Endothelial cell of umbilical vein (primary cell): Measurements from ENCODE around the gene NF2. TPM values are rescaled to one million over a fixed set of nuclear protein-coding genes. Genes with fewer than 3 reads are reported as not detected.

Experiments
- BruUV-seq: library from RNA; stranded (reverse); fragments of 400-500 nt; replicated peaks from 2 replicates; lab custom pipeline; 2021; lab: Mats Ljungman, UMichigan
- CTCF ChIA-PET: fragments of 300-600, 350-600 bp; sonication (Branson Sonifier 250); formaldehyde crosslinking; loops from one replicate; lab custom pipeline; 2021; ENCODE audit warnings: antibody characterized with exemption, inconsistent platforms; lab: Charles Lee
- POLR2A ChIA-PET: fragments of 300-600, 350-600 bp; sonication (Branson Sonifier 250); formaldehyde crosslinking; loops from one replicate; lab custom pipeline; 2021; ENCODE audit warnings: antibody characterized with exemption, inconsistent platforms; lab: Charles Lee
- DNase-seq: peaks from one replicate; pipeline ENCODE4 v3.0.0-alpha.2; 2011; ENCODE audit warnings: low read depth, low spot score
- FAIRE-seq: peaks from 2 replicates; lab custom pipeline; 2011; peaks lifted over from hg19 to GRCh38; lab: Jason Lieb, UNC
- H2AFZ ChIP-seq: 2 replicates; pipeline ENCODE4 v1.6.0; 2012; ENCODE audit warnings: low read depth, low read length, control low read depth, inconsistent platforms
- H3K27ac ChIP-seq: 2 replicates; pipeline ENCODE4 v1.5.1; 2011; ENCODE audit warnings: low read depth, mild to moderate bottlenecking, control low read depth, low read length, moderate library complexity; ENCODE audit not compliant: insufficient read depth
- H3K27me3 ChIP-seq, 2 experiments: 2 replicates each; pipeline versions ENCODE4 v1.6.0 to v1.6.1; 2011; ENCODE audit warnings: low read length in 2 of 2, mixed read lengths in 1 of 2; ENCODE audit not compliant: control insufficient read depth in 2 of 2, insufficient read depth in 2 of 2
- H3K36me3 ChIP-seq, 2 experiments: 2 replicates in 1 of 2; 3 replicates in 1 of 2; pipeline ENCODE4 v1.5.1; 2011; ENCODE audit warnings: low read length in 2 of 2, mild to moderate bottlenecking in 1 of 2, moderate library complexity in 1 of 2; ENCODE audit not compliant: control insufficient read depth in 2 of 2, insufficient read depth in 2 of 2; ENCODE audit errors: extremely low read depth in 1 of 2
- H3K4me1 ChIP-seq: 3 replicates; pipeline ENCODE4 v1.5.1; 2011; ENCODE audit warnings: mild to moderate bottlenecking, low read length; ENCODE audit not compliant: control insufficient read depth, insufficient read depth; ENCODE audit errors: extremely low read depth
- H3K4me2 ChIP-seq: 2 replicates; pipeline ENCODE4 v1.6.1; 2011; ENCODE audit warnings: low read length, control low read depth, mixed read lengths; ENCODE audit not compliant: insufficient read depth
- H3K4me3 ChIP-seq, 3 experiments: fragments of 200-600 bp in 1 of 3; sonication (generic), shearing (Covaris generic) in 1 of 3; replicated peaks in 1 of 3; 2 replicates each; pipeline ENCODE4 v1.5.1; 2011 to 2016; ENCODE audit warnings: control low read depth in 3 of 3, low read length in 3 of 3, mild to moderate bottlenecking in 2 of 3, inconsistent platforms in 1 of 3, low read depth in 1 of 3, moderate library complexity in 1 of 3; ENCODE audit not compliant: insufficient read depth in 1 of 3
- H3K79me2 ChIP-seq: 2 replicates; pipeline ENCODE4 v1.6.0; 2012; ENCODE audit warnings: low read length, inconsistent platforms; ENCODE audit not compliant: control insufficient read depth, insufficient read depth
- H3K9ac ChIP-seq: replicated peaks from 2 replicates; pipeline ENCODE3; 2011; ENCODE audit warnings: low read length, control low read depth; ENCODE audit not compliant: insufficient read depth; ENCODE audit errors: extremely low read depth
- H3K9me1 ChIP-seq: replicated peaks from 3 replicates; pipeline ENCODE4 v1.6.0; 2011; ENCODE audit warnings: mild to moderate bottlenecking, low read length; ENCODE audit not compliant: control insufficient read depth, insufficient read depth; ENCODE audit errors: extremely low read depth
- H3K9me3 ChIP-seq: replicated peaks from 2 replicates; pipeline ENCODE4 v1.5.1; 2012; ENCODE audit warnings: low read length, inconsistent platforms; ENCODE audit not compliant: control insufficient read depth, insufficient read depth
- H4K20me1 ChIP-seq: replicated peaks from 2 replicates; pipeline ENCODE3; 2011; ENCODE audit warnings: mild to moderate bottlenecking, low read length; ENCODE audit not compliant: control insufficient read depth, insufficient read depth; ENCODE audit errors: extremely low read depth
- CTCF ChIP-seq, 2 donors: IDR thresholded peaks; 1 replicate in 1 of 2; 2 replicates in 1 of 2; pipeline ENCODE4 v1.5.1; 2011; ENCODE audit warnings: low read length in 2 of 2, mild to moderate bottlenecking in 2 of 2, moderate library complexity in 2 of 2, control low read depth in 1 of 2, inconsistent platforms in 1 of 2, low read depth in 1 of 2; ENCODE audit not compliant: insufficient read depth in 1 of 2; ENCODE audit errors: extremely low read depth in 1 of 2
- EZH2 ChIP-seq: IDR thresholded peaks from 2 replicates; pipeline ENCODE4 v1.6.1; 2012; ENCODE audit warnings: borderline replicate concordance, low read depth, mild to moderate bottlenecking, moderate library complexity, low read length, inconsistent platforms; ENCODE audit not compliant: severe bottlenecking
- FOS ChIP-seq: IDR thresholded peaks from 2 replicates; pipeline ENCODE4 v1.6.1; 2011; ENCODE audit warnings: mild to moderate bottlenecking, low read length, moderate library complexity, borderline replicate concordance; ENCODE audit not compliant: insufficient read depth
- GATA2 ChIP-seq: IDR thresholded peaks from 2 replicates; pipeline ENCODE4 v1.7.0; 2011; ENCODE audit warnings: low read depth, mild to moderate bottlenecking, moderate library complexity, mixed read lengths, low read length; ENCODE audit not compliant: insufficient read length, insufficient read depth
- JUN ChIP-seq: IDR thresholded peaks from 2 replicates; pipeline ENCODE4 v1.6.1; 2011; ENCODE audit warnings: borderline replicate concordance, low read depth; ENCODE audit not compliant: insufficient read length, insufficient read depth
- MAX ChIP-seq: IDR thresholded peaks from 2 replicates; pipeline ENCODE4 v1.6.1; 2011; ENCODE audit not compliant: insufficient read depth, insufficient read length
- MYC ChIP-seq: IDR thresholded peaks from one replicate; pipeline ENCODE4 v1.6.1; 2011; ENCODE audit warnings: mild to moderate bottlenecking, low read depth, low read length
- POLR2A ChIP-seq: IDR thresholded peaks from 2 replicates; pipeline ENCODE4 v1.6.1; 2012; ENCODE audit warnings: low read depth, mild to moderate bottlenecking, control low read depth, low read length
- POLR2AphosphoS5 ChIP-seq: IDR thresholded peaks from 2 replicates; pipeline ENCODE4 v1.6.1; 2012; ENCODE audit warnings: low read depth, mild to moderate bottlenecking, control low read depth, low read length, moderate library complexity; ENCODE audit not compliant: insufficient read depth
- dilution Hi-C: fragments of 300-500 bp; cut with MboI; formaldehyde crosslinking; loops from one replicate; pipeline ENCODE4 v1.15.0; 2019; ENCODE audit warnings: low sequenced_read_pairs; ENCODE audit not compliant: extremely low pct_ligation_motif_present
- intact Hi-C: fragments of 100-400 bp; cut with micrococcal nuclease; formaldehyde crosslinking; loops from one replicate; pipeline ENCODE4 v1.10.0; 2022
- polyA plus RNA-seq, 4 experiments: library from polyadenylated mRNA; depleted of rRNA in 3 of 4; stranded (reverse) in 3 of 4; unstranded in 1 of 4; fragments of >200 nt; gene quantifications; 2 replicates each; pipeline versions ENCODE4 v1.2.1 to v1.2.3, GENCODE V29; 2011 to 2012; ENCODE audit warnings: missing spikeins in 1 of 4
- total RNA-seq: library from RNA; stranded (reverse); gene quantifications from 2 replicates; pipeline ENCODE4 v1.2.3, GENCODE V29; 2021

The NF2 gene
- total and polyA plus RNA-seq, 2 donors (not counting 3 experiments of a cell fraction or from before 2014, with no cell fraction given), result 27.8 to 115 TPM

- DNase-seq (no peak), FAIRE-seq (no peak)
- H3K9me1 ChIP-seq, result no peaks in the 10 kb centered on the region
- intact Hi-C loops (loop anchor here (5.0 kb wide), 2 partner anchors 168 to 368 kb away; no protein-coding TSS in a partner anchor), dilution Hi-C loops (no loop called here)
- H3K4me1 ChIP-seq, result peaks cover 20% of the 10 kb centered on the region
- H3K4me2 ChIP-seq, result no peak overlapping the region
- H3K27me3 ChIP-seq, result no peaks in the 10 kb centered on the region
- peaks cover 31% of the 10 kb centered on the region for H3K79me2 ChIP-seq
- no peaks in the 10 kb centered on the region for H4K20me1 ChIP-seq
- ChIA-PET CTCF (interaction anchor here (1.6 to 2.5 kb wide), 2 partner anchors 14 to 366 kb away, joined by 4 to 9 read pairs; no protein-coding TSS in a partner anchor), POLR2A (no interaction called here)
- no peak overlapping the region for H3K27ac ChIP-seq
- no TSS peak for BruUV-seq
- TF ChIP-seq FOS, result no peak
- no peak for TF ChIP-seq JUN
- no peak for TF ChIP-seq POLR2AphosphoS5
- TF ChIP-seq EZH2, result no peak
- TF ChIP-seq MYC, result no peak
- TF ChIP-seq CTCF (IDR thresholded peaks at IDR 0.05; ENCODE audit: extremely low read depth in 1 of 2, insufficient read depth in 1 of 2, low read depth in 1 of 2, low read length in 2 of 2), result no peak
- no peak for TF ChIP-seq GATA2
- no peak for TF ChIP-seq MAX
- TF ChIP-seq POLR2A, result no peak
- no peak overlapping the region for H3K9ac ChIP-seq
- H3K9me3 ChIP-seq, result no peaks in the 10 kb centered on the region
- no peak overlapping the region for H2AFZ ChIP-seq
- H3K4me3 ChIP-seq, result no peak overlapping the region
- H3K36me3 ChIP-seq, result peaks cover 7 to 19% of the 10 kb centered on the region in 2 experiments
Measured at GRCh38 chr22:29639096-29639495, 35.7 kb downstream of the NF2 start.
